Mucosa of descending colon (tissue), 3 donors: Measurements from ENCODE around the gene ACTN2. TPM values are rescaled to one million over a fixed set of nuclear protein-coding genes. Genes with fewer than 3 reads are reported as not detected.

Experiments
- ATAC-seq: fragments of 200-7000 bp; cut with Tn5 transposase; one replicate; pipeline ENCODE4 v1.9.1; 2020; ENCODE audit warnings: mild to moderate bottlenecking, moderate library complexity
- DNase-seq, 3 donors: peaks; one replicate each; pipeline ENCODE4 v3.0.0-alpha.2; 2020
- H3K36me3 ChIP-seq: fragments of 200-600 bp; one replicate; pipeline ENCODE4 v1.8.0; 2021; ENCODE audit warnings: low read depth, mild to moderate bottlenecking
- H3K4me1 ChIP-seq: fragments of 200-600 bp; one replicate; pipeline ENCODE4 v1.8.0; 2021; ENCODE audit warnings: low read depth, mild to moderate bottlenecking
- H3K4me3 ChIP-seq: fragments of 200-600 bp; one replicate; pipeline ENCODE4 v1.8.0; 2021; ENCODE audit warnings: mild to moderate bottlenecking
- H3K9me3 ChIP-seq: fragments of 200-600 bp; one replicate; pipeline ENCODE4 v1.8.0; 2021; ENCODE audit warnings: mild to moderate bottlenecking
- intact Hi-C, 2 donors: fragments of 100-400 bp; cut with DNase I in 1 of 2; cut with micrococcal nuclease in 1 of 2; formaldehyde crosslinking; loops; one replicate each; pipeline versions ENCODE4 v1.11.0 to v1.11.1; 2022; cut with DNase I, micrococcal nuclease
- total RNA-seq, 3 donors: library from RNA; stranded (reverse); fragmentation: NEBNext Ultra II Directional in 2 of 3; extraction: Animal tissue kit (Norgen Biotek cat#: 25700) in 2 of 3; gene quantifications; one replicate each; pipeline versions ENCODE4 v1.2.1 to v1.2.4, GENCODE V29; 2021 to 2023
- TF ChIP-seq, protein P1 (sequence below): fragments of 200-600 bp; IDR thresholded peaks from one replicate; pipeline ENCODE4 v1.8.0; 2022; ENCODE audit warnings: antibody characterized with exemption, mild to moderate bottlenecking
- donor health status: DM: no; HTN: no; CAD: no; lungs with moderate emphysema.
- donor health status: DM: no; HTN: no; CAD: no.
- donor health status: DM: no; HTN: yes; CAD: no.

The ACTN2 gene
- total RNA-seq, 3 donors from 2014 or later, result 0.35 to 1.3 (median 0.60) TPM

DNA sequence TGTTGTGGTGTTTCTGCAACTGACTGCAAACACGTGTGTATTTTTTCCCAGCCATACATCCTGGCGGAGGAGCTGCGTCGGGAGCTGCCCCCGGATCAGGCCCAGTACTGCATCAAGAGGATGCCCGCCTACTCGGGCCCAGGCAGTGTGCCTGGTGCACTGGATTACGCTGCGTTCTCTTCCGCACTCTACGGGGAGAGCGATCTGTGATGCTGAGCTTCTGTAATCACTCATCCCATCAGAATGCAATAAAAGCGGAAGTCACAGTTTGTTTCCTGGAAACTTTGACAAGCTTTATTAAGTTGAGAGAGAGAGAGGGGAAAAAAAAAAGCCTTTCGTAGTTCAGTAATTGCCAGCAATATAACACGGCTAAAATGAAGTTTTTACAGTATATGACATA, 76.1 kb downstream of the ACTN2 start:
- DNase-seq (no peak), ATAC-seq (no peak)
- Histone ChIP-seq H3K36me3 (no peaks in the 10 kb centered on the region), H3K4me3 (no peak overlapping the region), H3K4me1 (no peaks in the 10 kb centered on the region), H3K9me3 (no peaks in the 10 kb centered on the region)
- intact Hi-C loops, result loop anchor here in 1 of 2 donors (10.0 kb wide), 1 partner anchor 632 kb away; no protein-coding TSS in a partner anchor
- TF ChIP-seq, protein P1, sequence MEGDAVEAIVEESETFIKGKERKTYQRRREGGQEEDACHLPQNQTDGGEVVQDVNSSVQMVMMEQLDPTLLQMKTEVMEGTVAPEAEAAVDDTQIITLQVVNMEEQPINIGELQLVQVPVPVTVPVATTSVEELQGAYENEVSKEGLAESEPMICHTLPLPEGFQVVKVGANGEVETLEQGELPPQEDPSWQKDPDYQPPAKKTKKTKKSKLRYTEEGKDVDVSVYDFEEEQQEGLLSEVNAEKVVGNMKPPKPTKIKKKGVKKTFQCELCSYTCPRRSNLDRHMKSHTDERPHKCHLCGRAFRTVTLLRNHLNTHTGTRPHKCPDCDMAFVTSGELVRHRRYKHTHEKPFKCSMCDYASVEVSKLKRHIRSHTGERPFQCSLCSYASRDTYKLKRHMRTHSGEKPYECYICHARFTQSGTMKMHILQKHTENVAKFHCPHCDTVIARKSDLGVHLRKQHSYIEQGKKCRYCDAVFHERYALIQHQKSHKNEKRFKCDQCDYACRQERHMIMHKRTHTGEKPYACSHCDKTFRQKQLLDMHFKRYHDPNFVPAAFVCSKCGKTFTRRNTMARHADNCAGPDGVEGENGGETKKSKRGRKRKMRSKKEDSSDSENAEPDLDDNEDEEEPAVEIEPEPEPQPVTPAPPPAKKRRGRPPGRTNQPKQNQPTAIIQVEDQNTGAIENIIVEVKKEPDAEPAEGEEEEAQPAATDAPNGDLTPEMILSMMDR, result no peak

DNA sequence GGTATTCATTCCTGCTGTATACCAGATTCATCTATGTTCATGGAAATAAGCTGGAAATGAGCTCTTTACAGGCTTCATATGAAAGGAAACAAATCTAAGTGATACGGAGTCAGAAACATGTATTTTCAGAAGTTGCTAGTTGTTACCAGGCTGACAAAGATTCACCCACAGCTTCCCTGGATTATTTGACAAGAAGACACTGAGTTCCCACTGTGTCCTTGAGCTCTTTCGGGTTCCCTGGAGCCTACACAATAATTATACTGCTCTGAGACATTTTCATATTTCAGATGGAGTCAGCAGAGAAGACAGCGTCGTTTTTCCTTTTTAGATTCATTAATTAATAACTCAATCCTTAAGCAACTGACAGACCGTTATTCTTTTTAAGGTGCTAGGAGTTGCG, 79.5 kb downstream of the ACTN2 start:
- ATAC-seq, result no peak
- intact Hi-C loops, result loop anchor here in 1 of 2 donors (10.0 kb wide), 1 partner anchor 629 kb away; no protein-coding TSS in a partner anchor
- TF ChIP-seq, protein P1, result no peak

DNA sequence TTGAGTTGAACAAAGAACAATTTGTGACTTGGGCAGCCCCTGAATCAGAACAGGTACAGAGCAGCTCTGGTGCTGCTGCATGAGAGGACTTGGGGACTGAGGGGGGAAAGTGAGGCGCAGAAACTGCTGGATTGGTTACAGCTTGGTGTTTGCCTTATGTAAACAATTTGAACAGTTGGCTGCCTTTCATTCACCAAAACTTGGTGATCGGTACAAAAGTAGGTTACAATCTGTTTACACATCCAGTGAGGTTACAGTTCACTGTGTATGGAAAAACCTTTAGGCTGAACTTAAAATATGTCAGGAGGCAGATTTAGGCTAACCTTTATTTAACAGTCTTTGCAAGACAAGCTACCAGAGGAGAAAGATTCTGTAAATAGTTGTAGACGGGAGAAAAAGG, 80.2 kb downstream of the ACTN2 start:
- Histone ChIP-seq H3K36me3 (no peaks in the 10 kb centered on the region), H3K4me1 (no peaks in the 10 kb centered on the region), H3K4me3 (no peak overlapping the region), H3K9me3 (no peaks in the 10 kb centered on the region)
- ATAC-seq, result no peak
- intact Hi-C loops, result loop anchor here in 1 of 2 donors (10.0 kb wide), 1 partner anchor 628 kb away; no protein-coding TSS in a partner anchor
- DNase-seq, result no peak
- TF ChIP-seq, protein P1, result no peak

More for the DNA sequence above, 79.5 kb downstream of the ACTN2 start:
- no peaks in the 10 kb centered on the region for H3K9me3 ChIP-seq
- H3K4me1 ChIP-seq, result no peaks in the 10 kb centered on the region
- DNase-seq, result no peak
- H3K36me3 ChIP-seq, result no peaks in the 10 kb centered on the region
- H3K4me3 ChIP-seq, result no peak overlapping the region

DNA sequence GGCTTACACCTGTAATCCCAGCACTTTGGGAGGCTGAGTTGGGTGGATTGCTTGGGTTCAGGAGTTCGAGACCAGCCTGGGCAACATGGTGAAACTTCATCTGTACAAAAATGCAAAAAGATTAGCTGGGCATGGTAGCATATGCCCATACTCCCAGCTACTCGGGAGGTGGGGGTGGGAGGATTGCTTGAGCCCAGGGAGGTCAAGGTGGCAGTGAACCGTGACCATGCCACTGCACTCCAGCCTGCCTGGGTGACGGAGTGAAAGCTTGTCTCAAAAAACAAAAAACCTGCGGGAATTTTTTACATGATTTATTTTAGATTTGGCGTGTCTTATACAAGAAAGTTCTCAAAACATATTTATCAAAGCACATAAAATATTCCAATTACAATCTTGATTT, 81.0 kb downstream of the ACTN2 start:
- H3K4me1 ChIP-seq, result no peaks in the 10 kb centered on the region
- H3K9me3 ChIP-seq, result no peaks in the 10 kb centered on the region
- intact Hi-C loops, result loop anchor here in 1 of 2 donors (10.0 kb wide), 1 partner anchor 628 kb away; no protein-coding TSS in a partner anchor
- DNase-seq (no peak), ATAC-seq (no peak)
- no peak overlapping the region for H3K4me3 ChIP-seq
- TF ChIP-seq, protein P1, result no peak
- H3K36me3 ChIP-seq, result no peaks in the 10 kb centered on the region

DNA sequence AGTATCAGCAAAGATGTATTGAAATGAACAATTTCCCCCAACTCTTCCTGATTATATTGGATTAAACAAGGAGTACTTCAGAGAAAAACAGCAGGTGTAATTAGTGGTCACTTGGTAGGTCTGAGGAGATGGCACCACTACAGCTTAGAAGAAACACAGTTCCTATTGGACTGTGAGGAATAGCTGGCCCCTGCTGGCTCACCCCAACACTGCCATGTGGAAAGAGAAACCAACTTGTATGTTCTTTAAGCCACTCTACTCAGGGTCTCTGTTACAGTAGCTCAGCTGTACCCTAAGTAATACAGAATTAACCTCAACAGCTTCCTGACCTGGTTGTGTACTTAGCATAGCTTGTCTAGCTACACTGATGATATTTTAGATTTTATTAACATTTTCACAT, 82.3 kb downstream of the ACTN2 start:
- H3K9me3 ChIP-seq, result no peaks in the 10 kb centered on the region
- no peak overlapping the region for H3K4me3 ChIP-seq
- DNase-seq (no peak), ATAC-seq (no peak)
- intact Hi-C loops, result loop anchor here in 1 of 2 donors (10.0 kb wide), 1 partner anchor 626 kb away; no protein-coding TSS in a partner anchor
- TF ChIP-seq, protein P1, result no peak
- no peaks in the 10 kb centered on the region for H3K4me1 ChIP-seq
- H3K36me3 ChIP-seq, result no peaks in the 10 kb centered on the region

DNA sequence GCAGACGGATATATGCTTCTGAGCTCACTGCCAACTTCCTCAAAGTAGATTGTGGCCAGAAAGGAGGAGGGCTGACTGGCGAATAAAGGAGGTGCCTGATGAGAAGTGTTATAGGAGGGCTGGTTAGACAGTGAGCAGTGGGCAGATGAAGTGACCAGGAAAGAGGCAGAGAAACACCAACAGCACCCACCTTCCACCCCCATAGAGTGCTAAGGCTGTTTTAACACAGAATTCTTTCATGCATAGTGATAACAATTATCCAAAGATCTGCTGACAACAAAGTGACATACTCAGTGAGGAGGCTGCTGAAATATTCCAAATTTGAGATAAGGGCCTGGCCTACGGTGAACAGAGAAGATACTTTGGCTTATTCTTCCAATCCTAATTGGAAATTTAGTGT, 87.6 kb downstream of the ACTN2 start:
- H3K9me3 ChIP-seq, result peaks cover 2% of the 10 kb centered on the region
- no peak overlapping the region for H3K4me3 ChIP-seq
- intact Hi-C loops, result no loop called here
- DNase-seq, result no peak
- no peak for ATAC-seq
- no peaks in the 10 kb centered on the region for H3K4me1 ChIP-seq
- TF ChIP-seq, protein P1, result no peak
- no peaks in the 10 kb centered on the region for H3K36me3 ChIP-seq
